ENCODE data around the gene RAB8A.
"Not testable (repeated sequence)": the region's sequence is repeated elsewhere in the genome, so short reads cannot be mapped to it uniquely, and the experiment has no call there.

The RAB8A gene

GRCh38 chr19:16098821-16099220 lies 12.9 kb upstream of the RAB8A start:
- no peak for TF ChIP-seq CTCF (IDR thresholded peaks at IDR 0.05; ENCODE audit: extremely low read depth, insufficient read depth, missing control alignments)
- no peak for DNase-seq (ENCODE audit: low spot score)
- in situ Hi-C loops (cut with MboI; ENCODE audit: low pct_unique_long_range_greater_than_20kb, low sequenced_read_pairs, unreplicated experiment): no loop called here

GRCh38 chr19:16099314-16099965 lies 12.2 kb upstream of the RAB8A start:
- in situ Hi-C loops (cut with MboI; ENCODE audit: low pct_unique_long_range_greater_than_20kb, low sequenced_read_pairs, unreplicated experiment); DNase-seq (ENCODE audit: low spot score): not testable (repeated sequence)

- TF ChIP-seq CTCF (IDR thresholded peaks at IDR 0.05; ENCODE audit: extremely low read depth, insufficient read depth, missing control alignments): peak; percentile 14
- no peak for DNase-seq (ENCODE audit: low spot score)
- in situ Hi-C loops (cut with MboI; ENCODE audit: low pct_unique_long_range_greater_than_20kb, low sequenced_read_pairs, unreplicated experiment): no loop called here
These were observed 11.2 kb upstream of the RAB8A start for GRCh38 chr19:16100524-16100923.

- no peak for TF ChIP-seq CTCF (IDR thresholded peaks at IDR 0.05; ENCODE audit: extremely low read depth, insufficient read depth, missing control alignments)
- no peak for DNase-seq (ENCODE audit: low spot score)
- in situ Hi-C loops (cut with MboI; ENCODE audit: low pct_unique_long_range_greater_than_20kb, low sequenced_read_pairs, unreplicated experiment): no loop called here
These were observed 7.0 kb upstream of the RAB8A start for GRCh38 chr19:16104722-16105121.

- in situ Hi-C loops (cut with MboI; ENCODE audit: low pct_unique_long_range_greater_than_20kb, low sequenced_read_pairs, unreplicated experiment): no loop called here
- peak; percentile 22 for DNase-seq (ENCODE audit: low spot score)
- no peak for TF ChIP-seq CTCF (IDR thresholded peaks at IDR 0.05; ENCODE audit: extremely low read depth, insufficient read depth, missing control alignments)
These were observed 5.6 kb upstream of the RAB8A start for GRCh38 chr19:16106121-16106520.

GRCh38 chr19:16111909-16112752 lies 442 bp downstream of the RAB8A start:
- no peak for DNase-seq (ENCODE audit: low spot score)
- in situ Hi-C loops (cut with MboI; ENCODE audit: low pct_unique_long_range_greater_than_20kb, low sequenced_read_pairs, unreplicated experiment): no loop called here
- no peak for TF ChIP-seq CTCF (IDR thresholded peaks at IDR 0.05; ENCODE audit: extremely low read depth, insufficient read depth, missing control alignments)

GRCh38 chr19:16112778-16113177 lies 1.1 kb downstream of the RAB8A start:
- in situ Hi-C loops (cut with MboI; ENCODE audit: low pct_unique_long_range_greater_than_20kb, low sequenced_read_pairs, unreplicated experiment): no loop called here
- DNase-seq (ENCODE audit: low spot score): no peak

More at GRCh38 chr19:16112778-16113177, 1.1 kb downstream of the RAB8A start:
- TF ChIP-seq CTCF (IDR thresholded peaks at IDR 0.05; ENCODE audit: extremely low read depth, insufficient read depth, missing control alignments): no peak

Measured in GM13977 (cell line).